Femur (tissue), 1 donor: ENCODE data around the gene TAF6L.
"Not testable (repeated sequence)": the region's sequence is repeated elsewhere in the genome, so short reads cannot be mapped to it uniquely, and the experiment has no call there.

Source experiments
- DNase-seq: peaks from one replicate; pipeline ENCODE4 v3.0.0-alpha.2; 2017

TAF6L gene

GRCh38 chr11:62771144-62772021 lies at the start of gene TAF6L:
TAF6L (plus strand) TSS chr11:62771396; CDS start chr11:62775784, 4,388 bp downstream.
- peak; percentile 98 for DNase-seq

- no peak for DNase-seq
Measured at GRCh38 chr11:62721994-62722393, 49.2 kb upstream of the TAF6L start.

- DNase-seq = no peak
Measured at GRCh38 chr11:62724171-62724570, 47.0 kb upstream of the TAF6L start.

- no peak for DNase-seq
Measured at GRCh38 chr11:62725646-62726045, 45.5 kb upstream of the TAF6L start.

- DNase-seq = no peak
Measured at GRCh38 chr11:62726156-62726914, 44.9 kb upstream of the TAF6L start.

GRCh38 chr11:62726915-62727164 lies 44.4 kb upstream of the TAF6L start:
- no peak for DNase-seq

GRCh38 chr11:62727165-62727871 lies 43.9 kb upstream of the TAF6L start, which contains the start of gene HNRNPUL2:
HNRNPUL2 (minus strand) TSS chr11:62727457; CDS start chr11:62727156, 301 bp downstream.
- DNase-seq = peak; percentile 99

GRCh38 chr11:62727872-62728170 lies 43.4 kb upstream of the TAF6L start:
- DNase-seq = peak; percentile 95

GRCh38 chr11:62728171-62728988 lies 42.8 kb upstream of the TAF6L start, which contains the start of gene TTC9C:
TTC9C (plus strand) TSS chr11:62728486; CDS start chr11:62728849, 363 bp downstream.
- peak; percentile 93 for DNase-seq

GRCh38 chr11:62730076-62730475 lies 41.1 kb upstream of the TAF6L start:
- DNase-seq = not testable (repeated sequence)

GRCh38 chr11:62732830-62733229 lies 38.4 kb upstream of the TAF6L start:
- DNase-seq = no peak

GRCh38 chr11:62737196-62737595 lies 34.0 kb upstream of the TAF6L start:
- DNase-seq = no peak

- no peak for DNase-seq
Measured at GRCh38 chr11:62747475-62748160, 23.6 kb upstream of the TAF6L start.

- DNase-seq = not testable (repeated sequence)
Measured at GRCh38 chr11:62749931-62750330, 21.3 kb upstream of the TAF6L start.

GRCh38 chr11:62752177-62752785 lies 18.9 kb upstream of the TAF6L start:
- DNase-seq = no peak

GRCh38 chr11:62752994-62753735 lies 18.0 kb upstream of the TAF6L start:
- no peak for DNase-seq

GRCh38 chr11:62753736-62754603 lies 17.2 kb upstream of the TAF6L start, which contains the start of gene ZBTB3:
ZBTB3 (minus strand) TSS chr11:62754160; CDS start chr11:62753664, 496 bp downstream.
- DNase-seq = peak; percentile 99

GRCh38 chr11:62755086-62755615 lies 16.0 kb upstream of the TAF6L start:
- DNase-seq = no peak
